Measurements from ENCODE around the gene SORCS2. TPM values are rescaled to one million over a fixed set of nuclear protein-coding genes. Genes with fewer than 3 reads are reported as not detected.

SORCS2 gene
- total RNA-seq, 1 donor from 2014 or later, result 13.4 TPM

DNA sequence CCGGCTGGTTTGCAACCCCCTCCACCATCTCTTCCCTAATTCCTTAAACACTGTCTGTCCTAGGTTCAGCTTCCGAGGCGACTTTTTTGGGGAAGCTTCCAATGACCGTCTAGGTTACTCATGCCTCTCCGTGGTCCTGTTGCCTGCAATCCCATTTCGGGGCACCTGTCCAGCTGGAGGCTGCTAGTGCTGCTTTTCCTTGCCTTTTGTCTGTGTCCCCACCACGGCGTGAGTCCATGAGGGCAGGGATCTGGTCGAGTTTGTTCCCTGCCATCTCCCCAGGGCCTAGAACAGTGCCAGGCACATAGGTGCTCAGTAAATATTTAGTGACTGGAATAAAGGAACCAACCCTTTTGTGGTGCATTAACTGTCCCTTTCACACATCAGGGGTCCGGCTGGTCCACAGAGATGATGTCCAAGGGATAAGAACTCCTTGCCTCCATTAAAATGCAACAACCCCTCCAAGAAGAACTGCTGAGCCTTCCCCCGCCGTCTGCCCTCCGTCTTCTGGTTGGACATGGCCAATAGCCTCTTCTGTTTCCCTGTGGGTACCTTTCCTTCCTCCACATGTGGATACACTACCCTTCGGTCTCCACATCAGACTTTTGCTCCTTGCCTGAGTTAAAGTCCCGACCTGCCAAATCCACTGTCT lies 5.7 kb upstream of the SORCS2 start:
- DNase-seq, result no peak

DNA sequence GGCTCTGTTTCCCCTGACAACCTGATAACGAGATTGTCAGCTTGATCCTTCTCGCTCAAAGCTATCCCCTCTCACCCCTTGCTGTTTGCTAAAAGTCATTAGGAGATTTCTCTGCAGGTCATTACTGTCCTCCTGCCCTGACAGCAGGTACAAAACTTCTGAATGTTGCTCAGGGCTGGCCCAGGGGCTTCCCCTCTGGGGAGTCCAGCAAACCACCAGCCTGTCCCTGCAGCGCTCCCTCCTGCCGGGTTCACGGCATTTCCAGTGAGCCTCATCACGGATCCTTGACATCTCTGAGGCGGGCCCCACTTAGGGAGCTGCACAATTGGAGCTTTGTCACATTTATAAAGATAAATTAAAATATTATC lies 5.2 kb upstream of the SORCS2 start:
- no peak for DNase-seq

DNA sequence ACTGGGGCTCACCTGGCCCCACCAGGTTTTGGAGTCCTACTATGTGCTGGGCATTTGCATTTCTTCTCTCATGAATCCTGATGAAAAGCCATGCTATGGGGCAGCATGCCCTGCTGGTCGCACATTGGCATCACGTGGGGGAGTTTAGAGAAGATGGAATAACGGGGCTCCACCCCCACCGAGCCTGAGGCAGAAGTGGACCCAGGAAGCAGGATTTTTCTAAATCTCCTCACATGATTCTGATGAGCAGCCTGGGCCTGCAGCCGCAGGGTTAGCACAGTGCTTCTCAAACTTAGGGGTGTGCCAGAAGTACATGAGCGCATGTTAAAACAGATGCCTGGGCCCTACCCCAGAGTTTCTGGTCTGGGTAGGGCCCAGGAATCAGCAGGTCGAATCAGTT lies 4.6 kb upstream of the SORCS2 start:
- DNase-seq, result no peak

DNA sequence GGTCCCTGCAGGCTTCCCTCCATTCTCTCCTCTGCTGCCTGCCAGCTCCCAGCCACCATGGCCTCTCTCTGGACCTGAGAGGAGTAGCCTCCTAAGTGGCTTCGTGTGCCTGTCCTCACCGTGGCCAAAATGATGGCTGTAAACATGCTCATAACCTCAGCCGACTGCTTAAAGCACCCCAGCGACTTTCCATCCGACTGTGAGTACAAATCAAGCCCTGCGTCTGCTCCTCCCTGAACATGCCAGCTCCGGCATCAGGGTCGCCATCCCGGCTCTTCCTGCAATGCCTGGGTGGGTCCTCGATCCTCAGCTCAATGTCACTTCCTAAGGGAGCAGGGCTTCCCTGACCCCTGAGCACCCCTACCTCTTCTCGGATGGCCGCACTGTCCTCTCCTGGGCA lies 3.3 kb upstream of the SORCS2 start:
- DNase-seq, result no peak

GRCh38 chr4:7189475-7190277 lies 2.7 kb upstream of the SORCS2 start:
- DNase-seq, result no peak

DNA sequence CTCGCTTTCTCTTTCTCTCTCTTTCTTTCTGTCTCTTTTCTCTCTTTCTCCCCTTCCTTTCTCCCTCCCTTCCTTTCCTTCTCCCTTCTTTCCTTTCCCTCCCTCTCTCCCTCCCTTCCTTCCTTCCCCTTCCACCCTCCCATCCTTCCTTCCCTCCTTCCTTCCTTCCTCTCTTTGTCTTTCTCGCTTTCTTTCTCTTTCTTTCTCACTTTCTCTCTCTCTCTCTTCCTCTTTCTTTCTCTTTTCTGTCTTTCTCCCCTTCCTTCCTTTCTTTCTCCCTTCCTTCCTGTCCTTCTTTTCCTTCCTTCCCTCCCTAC lies 2.1 kb upstream of the SORCS2 start:
- no peak for DNase-seq

- peak; percentile 73 for DNase-seq
These were observed 1.4 kb upstream of the SORCS2 start for GRCh38 chr4:7190691-7191545.

DNA sequence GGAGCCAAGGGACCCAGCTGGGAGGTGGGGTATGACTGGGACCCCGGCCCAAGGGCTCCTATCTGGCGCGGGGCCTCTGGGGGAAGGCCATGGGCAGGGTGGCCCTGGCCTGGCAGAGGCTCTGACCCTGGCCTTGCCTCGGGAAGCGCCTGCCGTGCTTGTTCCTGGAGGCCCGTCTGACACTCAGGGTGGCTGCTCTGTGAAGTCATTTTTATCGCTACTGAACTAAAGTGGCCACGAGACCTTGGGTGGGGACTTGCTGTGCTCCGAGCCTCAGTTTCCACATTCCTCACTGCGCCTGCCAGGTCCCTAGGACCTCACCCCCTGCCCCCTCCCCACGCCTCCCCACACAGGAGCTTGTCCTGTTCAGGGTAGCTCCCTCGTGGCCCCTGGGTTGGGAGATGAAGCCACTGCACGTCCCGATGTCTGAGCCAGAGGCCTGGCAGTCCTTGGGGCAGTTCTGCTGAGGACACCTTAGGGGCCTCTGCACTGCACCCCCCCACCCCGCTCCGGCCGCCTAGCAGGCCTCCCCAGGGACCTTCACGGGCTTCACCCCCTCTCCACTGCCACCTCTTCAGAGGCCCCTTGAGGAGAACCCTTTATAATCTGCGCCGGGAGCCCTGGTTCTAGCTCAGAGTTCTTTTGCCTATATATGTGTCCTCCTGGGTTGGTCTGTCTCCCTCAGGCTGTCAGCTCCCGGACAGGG lies 639 bp upstream of the SORCS2 start:
- DNase-seq, result no peak

GRCh38 chr4:7193030-7193958 lies 956 bp downstream of the SORCS2 start:
- peak; percentile 63 for DNase-seq

GRCh38 chr4:7194251-7195140 lies 2.2 kb downstream of the SORCS2 start:
- no peak for DNase-seq

- no peak for DNase-seq
These were observed 2.8 kb downstream of the SORCS2 start for GRCh38 chr4:7195141-7195515.

GRCh38 chr4:7195546-7196287 lies 3.4 kb downstream of the SORCS2 start:
- peak; percentile 61 for DNase-seq

DNA sequence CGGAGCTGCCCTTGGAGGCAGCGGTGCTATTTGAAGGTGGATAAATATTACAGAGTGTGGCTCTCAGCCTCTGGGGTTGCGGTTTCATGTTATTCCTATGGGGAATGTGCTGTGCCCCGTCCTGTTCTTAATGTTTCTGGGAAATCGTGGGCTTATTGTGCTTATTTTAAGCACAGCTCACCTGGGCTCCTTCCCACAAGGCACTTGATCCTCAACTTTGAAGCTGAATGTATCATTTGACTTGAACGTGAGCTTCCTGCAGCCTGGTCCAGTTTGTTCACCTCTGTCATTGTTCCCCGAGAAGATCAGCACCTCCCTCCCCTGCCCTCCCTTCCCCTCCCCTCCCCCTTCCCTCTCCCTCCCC lies 3.9 kb downstream of the SORCS2 start:
- DNase-seq, result no peak

- no peak for DNase-seq
These were observed 4.4 kb downstream of the SORCS2 start for GRCh38 chr4:7196736-7197135.

DNA sequence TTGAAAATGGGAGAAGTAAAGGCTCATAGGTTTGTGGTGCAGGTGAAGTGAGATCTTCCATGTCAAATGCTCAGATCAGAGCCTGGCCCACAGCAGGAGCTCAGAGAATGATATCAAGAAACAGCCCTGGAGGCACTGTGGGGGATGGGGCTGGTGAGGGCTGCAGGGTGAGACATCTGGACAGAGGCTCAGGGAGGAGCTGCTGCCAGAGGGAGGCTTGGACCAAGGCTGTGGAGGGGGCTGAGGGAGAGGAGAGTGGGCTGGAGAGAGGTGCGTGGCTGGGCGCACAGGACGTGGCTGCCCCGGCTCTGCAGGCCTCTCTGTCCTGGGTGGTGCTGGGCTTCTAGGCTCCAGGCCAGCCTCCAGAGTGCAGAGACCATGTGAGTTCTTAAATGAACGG lies 5.6 kb downstream of the SORCS2 start:
- no peak for DNase-seq

GRCh38 chr4:7198440-7199128 lies 6.2 kb downstream of the SORCS2 start:
- DNase-seq, result no peak

GRCh38 chr4:7199129-7199725 lies 6.9 kb downstream of the SORCS2 start:
- no peak for DNase-seq

- DNase-seq, result no peak
These were observed 7.6 kb downstream of the SORCS2 start for GRCh38 chr4:7199771-7200441.
